Measurements from ENCODE around the gene GPR156. TPM values are rescaled to one million over a fixed set of nuclear protein-coding genes. Genes with fewer than 3 reads are reported as not detected.

The GPR156 gene
- total and polyA plus RNA-seq, 2 of the 4 experiments (the other 2 are of a cell fraction) = 0.09 to 0.18 TPM

DNA sequence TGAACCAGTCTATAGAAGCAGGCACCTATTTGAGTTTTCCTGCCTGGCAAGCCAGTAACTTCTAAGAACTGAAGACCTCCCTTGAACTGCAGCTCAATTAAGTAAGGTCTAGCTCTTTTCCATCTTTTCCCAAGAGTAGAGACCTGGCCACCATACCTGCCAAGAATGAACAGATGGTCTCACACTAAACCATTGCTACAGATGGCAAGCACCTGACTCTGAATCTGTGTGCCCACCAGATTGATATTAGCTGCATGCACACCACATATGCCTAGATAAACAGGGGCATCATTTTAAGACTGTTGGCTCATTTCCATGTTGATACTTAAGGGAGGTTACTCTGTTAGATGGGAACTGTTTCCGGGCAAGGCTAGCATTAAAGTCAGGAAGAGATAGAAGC, 156.0 kb downstream of the GPR156 start:
- Histone ChIP-seq H3K9me3 (ENCODE audit: control insufficient read depth, insufficient read depth, low read length) (no peaks in the 10 kb centered on the region), H4K20me1 (ENCODE audit: insufficient read depth, low read length) (no peaks in the 10 kb centered on the region), H3K23ac (ENCODE audit: low read depth, low read length) (no peak overlapping the region), H3K9ac (ENCODE audit: low read depth, low read length) (no peak overlapping the region), H3K36me3 (ENCODE audit: control insufficient read depth, insufficient read depth, low read length) (no peaks in the 10 kb centered on the region), H3K9me1 (ENCODE audit: insufficient read depth, low read length) (no peaks in the 10 kb centered on the region), H4K5ac (ENCODE audit: low read depth, low read length) (no peak overlapping the region), H3K18ac (ENCODE audit: low read depth, low read length) (no peak overlapping the region), H3K27me3 (ENCODE audit: control insufficient read depth, insufficient read depth, low read length) (no peaks in the 10 kb centered on the region), H2AK5ac (ENCODE audit: low read depth, low read length) (no peak overlapping the region), H3K79me1 (ENCODE audit: low read depth in 1 of 2, low read length in 2 of 2) (no peaks in the 10 kb centered on the region), H3K4me3 (ENCODE audit: insufficient read depth, low read depth, low read length) (no peak overlapping the region), H3K14ac (replicated peaks; ENCODE audit: low read depth, low read length) (no peak overlapping the region), H3K27ac (ENCODE audit: insufficient read depth, low read length) (no peak overlapping the region), H3K56ac (ENCODE audit: extremely low read depth, insufficient read depth, low read length) (no peak overlapping the region), H2BK20ac (ENCODE audit: low read depth, low read length) (no peak overlapping the region), H2BK5ac (ENCODE audit: low read depth, low read length, poor library complexity, severe bottlenecking) (no peak overlapping the region), H4K91ac (ENCODE audit: insufficient read depth, low read depth, low read length) (no peak overlapping the region), H2AK9ac (replicated peaks; ENCODE audit: low read depth, low read length, poor library complexity) (no peak overlapping the region), H2AFZ (replicated peaks; ENCODE audit: low read length, poor library complexity) (no peak overlapping the region), H3K4me2 (ENCODE audit: low read depth, low read length) (no peak overlapping the region), H3K4me1 (ENCODE audit: control insufficient read depth, insufficient read depth, low read length) (no peaks in the 10 kb centered on the region), H4K8ac (ENCODE audit: low read depth in 2 of 2, low read length in 2 of 2) (no peak overlapping the region), H3K4ac (ENCODE audit: low read depth, low read length) (no peak overlapping the region), H2BK120ac (ENCODE audit: low read depth, low read length) (no peak overlapping the region), H2BK15ac (ENCODE audit: low read depth, low read length) (no peak overlapping the region)
- WGBS, 2 experiments (ENCODE audit: extremely low coverage in 2 of 2, insufficient read length in 1 of 2) = no CpG with 5 or more reads among the region's 1 CpG
- ChIA-PET CTCF (interaction anchor here (0.8 kb wide), 1 partner anchor 16 kb away, joined by 3 read pairs; no protein-coding TSS in a partner anchor), POLR2A (ENCODE audit: unreplicated experiment) (no interaction called here)
- no TSS peak for BruUV-seq (replicated peaks)
- TF ChIP-seq BHLHE40 (IDR thresholded peaks at IDR 0.05; ENCODE audit: low read depth, low read length) = no peak
- no peak for TF ChIP-seq RCOR1 (IDR thresholded peaks at IDR 0.05; ENCODE audit: insufficient replicate concordance, low read length)
- TF ChIP-seq CTCF (conservative IDR thresholded peaks at IDR 0.05; ENCODE audit: low read depth, low read length) = no peak
- no peak for TF ChIP-seq CHD1 (IDR thresholded peaks at IDR 0.05; ENCODE audit: low read depth, low read length)
- no peak for ATAC-seq (ENCODE audit: low read depth)
- dilution Hi-C loops (cut with HindIII; ENCODE audit: low sequenced_read_pairs, unreplicated experiment) (no loop called here), in situ Hi-C loops (cut with MboI; ENCODE audit: low sequenced_read_pairs) (no loop called here), intact Hi-C loops (cut with micrococcal nuclease) (no loop called here)
- DNase-seq = no peak
